ENCODE results near the gene TIGD7.
A peak's percentile ranks its signal among the peaks of the same experiment; 100 is the strongest.

Gene TIGD7, protein sequence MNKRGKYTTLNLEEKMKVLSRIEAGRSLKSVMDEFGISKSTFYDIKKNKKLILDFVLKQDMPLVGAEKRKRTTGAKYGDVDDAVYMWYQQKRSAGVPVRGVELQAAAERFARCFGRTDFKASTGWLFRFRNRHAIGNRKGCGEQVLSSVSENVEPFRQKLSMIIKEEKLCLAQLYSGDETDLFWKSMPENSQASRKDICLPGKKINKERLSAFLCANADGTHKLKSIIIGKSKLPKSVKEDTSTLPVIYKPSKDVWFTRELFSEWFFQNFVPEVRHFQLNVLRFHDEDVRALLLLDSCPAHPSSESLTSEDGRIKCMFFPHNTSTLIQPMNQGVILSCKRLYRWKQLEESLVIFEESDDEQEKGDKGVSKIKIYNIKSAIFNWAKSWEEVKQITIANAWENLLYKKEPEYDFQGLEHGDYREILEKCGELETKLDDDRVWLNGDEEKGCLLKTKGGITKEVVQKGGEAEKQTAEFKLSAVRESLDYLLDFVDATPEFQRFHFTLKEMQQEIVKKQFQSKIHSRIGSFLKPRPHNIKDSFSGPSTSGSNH

DNA sequence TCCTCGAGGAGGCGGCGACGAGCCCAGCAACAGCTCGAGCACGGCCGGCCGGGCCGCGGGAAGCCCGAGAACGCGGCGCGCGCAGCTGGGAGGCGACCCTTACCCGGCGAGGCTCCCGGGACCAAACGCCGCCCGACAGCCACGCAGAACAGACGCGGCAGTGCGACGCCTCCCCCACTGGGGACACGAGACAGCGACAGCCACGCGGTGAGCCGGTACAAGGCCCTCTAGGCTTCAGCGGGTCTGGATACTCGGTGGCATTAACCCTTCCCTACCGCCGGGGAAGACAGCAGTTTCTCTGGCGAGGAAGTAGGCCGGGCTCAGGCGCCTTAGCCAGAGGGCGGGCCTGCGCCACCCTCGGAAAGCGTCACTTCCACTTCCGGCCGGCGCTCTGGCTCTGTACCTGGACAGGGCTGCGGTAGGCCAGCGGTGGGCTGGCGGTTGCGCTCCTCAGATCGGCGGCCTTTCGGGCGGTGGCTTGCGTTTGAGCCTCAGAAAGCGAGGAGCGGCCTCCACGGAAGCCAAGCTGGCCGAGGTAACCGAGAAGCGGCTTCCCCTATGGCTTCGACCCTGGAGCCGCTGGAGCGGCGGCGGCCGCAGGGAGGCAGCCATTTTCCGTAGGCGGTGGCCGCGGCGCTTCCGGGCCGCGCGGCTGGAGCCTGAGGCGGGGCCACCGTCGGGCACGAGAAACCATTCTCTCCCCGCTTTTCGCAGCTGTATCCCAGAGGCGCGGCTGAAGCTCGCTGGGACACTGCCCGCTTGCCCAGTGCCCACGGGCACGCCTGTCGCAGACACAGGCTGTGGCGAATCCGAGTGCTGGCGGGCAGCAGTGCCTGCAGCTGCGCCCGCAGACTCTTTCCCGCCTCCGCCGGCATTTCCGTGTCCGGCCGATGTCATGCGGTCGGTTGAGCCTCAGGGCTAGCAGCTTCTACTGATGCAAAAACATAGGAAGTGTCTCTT, at the start of gene TIGD7, which contains the start of gene ZNF75A:
TIGD7 (minus strand) TSS at position 322 of the 960 bp plus-strand sequence. CDS start 4,816 bp downstream, outside the sequence.
ZNF75A (plus strand) TSS at position 389 of the 960 bp plus-strand sequence. CDS start 2,932 bp downstream, outside the sequence.
- peak; percentile 75 for DNase-seq

DNA sequence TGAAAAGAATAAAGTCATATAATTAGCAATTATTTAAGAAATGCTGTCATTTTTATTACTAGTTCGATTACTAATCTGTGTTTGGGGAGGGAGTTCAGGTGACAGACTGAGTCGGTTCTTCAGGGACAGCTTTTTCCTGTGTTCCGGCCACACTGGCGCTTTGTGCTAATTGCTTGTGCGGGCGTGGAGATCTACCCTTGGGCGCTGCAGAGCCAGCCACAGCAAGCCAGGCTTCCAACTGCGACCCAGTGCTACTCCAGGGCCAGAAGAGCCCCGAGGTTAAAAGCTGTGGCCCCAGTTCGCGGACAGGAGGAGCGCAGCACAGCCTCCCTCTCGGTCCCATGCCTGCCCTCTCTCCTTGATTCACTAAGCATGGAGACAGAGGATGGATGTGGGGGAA, 43.9 kb upstream of the TIGD7 start:
- DNase-seq = no peak

DNA sequence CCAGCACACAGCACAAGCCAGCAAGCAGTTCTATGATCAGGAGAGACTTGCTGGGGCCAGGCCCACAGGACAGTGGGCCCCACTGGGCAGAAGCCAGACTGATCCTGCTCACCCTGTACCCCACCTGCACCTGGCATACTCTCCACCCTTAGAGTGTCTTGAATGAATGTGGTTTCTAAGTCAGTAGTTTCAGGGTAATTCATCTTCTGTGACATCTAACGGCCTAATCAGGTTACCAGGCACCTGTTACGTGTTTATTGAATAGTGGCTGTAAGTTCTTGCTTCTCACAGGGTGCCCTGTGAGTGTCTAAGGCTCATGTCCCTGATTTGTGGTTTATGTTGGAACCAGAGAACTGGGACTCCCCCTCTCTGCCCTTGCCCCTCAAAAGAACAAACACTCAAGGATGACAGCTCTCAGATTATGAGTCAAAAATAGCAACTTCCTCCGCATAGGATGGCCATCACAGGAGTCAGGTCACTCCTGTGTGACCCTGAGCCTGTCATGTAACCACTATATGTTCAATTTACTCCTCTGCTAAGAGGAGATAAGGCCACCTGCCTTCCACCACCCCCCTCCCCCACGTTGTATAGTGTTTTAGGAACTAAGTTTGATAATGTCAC, 43.4 kb upstream of the TIGD7 start:
- DNase-seq = no peak

DNA sequence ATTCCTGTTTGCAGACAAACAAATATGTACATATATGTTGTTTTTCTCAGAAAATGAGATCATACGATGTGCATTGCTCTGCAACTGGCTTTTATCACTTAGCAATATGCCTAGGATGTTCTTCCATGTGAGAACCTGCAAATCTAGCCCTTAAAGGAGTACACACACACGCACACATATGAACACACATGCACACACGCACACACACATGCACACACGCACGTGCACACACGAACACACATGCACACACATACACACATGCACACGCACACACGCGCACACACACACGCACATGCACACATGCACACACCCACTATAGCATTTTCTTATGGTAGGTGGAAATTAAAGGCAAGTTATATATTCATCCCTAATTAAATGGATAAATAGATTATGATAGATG, 42.4 kb upstream of the TIGD7 start:
- DNase-seq = no peak

DNA sequence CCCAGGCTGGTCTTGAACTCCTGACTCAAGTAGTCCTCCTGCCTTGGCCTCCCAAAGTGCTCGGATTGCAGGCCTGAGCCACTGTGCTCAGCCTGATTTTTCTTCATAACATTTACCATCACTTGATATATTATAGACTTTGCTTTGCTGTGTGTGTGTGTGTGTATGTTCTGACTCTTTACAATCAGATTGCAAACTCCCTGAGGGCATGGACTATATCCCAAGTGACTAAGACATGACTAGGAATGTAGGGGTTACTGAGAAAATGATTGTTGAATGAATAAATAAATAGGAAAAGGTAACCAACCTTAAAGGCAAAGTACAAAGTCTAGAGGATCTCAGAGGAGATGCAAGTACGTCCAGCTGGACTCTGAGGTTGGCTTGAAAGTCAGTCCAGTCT, 40.8 kb upstream of the TIGD7 start:
- DNase-seq = no peak

DNA sequence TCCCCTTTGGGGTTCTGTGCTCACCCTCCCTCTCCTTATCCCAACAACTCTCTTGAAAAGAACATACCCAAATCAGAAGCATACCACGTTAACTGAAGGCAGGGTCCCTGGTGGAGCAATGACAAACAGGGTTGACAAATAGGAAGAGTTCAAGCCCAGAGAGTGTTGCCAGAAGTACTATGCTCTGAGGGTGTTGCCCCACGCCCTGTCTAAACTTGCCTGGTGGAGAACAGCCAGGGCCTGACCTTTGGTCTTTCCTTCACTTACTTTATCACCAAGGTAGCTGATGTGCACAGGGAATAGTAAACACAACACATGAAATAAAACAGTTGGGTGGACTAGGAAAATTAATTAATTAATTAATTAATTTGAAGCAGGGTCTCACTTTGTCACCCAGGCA, 23.4 kb upstream of the TIGD7 start:
- no peak for DNase-seq

DNA sequence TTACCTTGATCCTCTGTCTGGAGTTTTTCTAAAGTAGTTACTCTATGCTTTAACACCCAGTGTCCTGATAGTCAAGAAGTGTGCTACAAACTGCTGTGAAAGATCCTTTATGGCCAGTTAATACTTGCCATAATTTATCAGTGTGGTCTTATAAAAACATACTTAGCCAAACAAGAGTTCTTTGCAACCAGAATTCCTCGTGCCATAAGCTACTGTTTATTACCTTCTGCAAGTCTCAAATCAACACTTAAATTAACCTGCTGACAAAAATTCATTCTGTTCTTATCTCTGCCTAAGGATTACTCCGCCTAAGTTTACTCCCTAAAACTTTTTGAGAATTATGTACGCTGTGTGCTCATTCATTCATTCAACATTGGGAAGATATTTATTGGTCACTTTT, 22.9 kb upstream of the TIGD7 start:
- DNase-seq = no peak

DNA sequence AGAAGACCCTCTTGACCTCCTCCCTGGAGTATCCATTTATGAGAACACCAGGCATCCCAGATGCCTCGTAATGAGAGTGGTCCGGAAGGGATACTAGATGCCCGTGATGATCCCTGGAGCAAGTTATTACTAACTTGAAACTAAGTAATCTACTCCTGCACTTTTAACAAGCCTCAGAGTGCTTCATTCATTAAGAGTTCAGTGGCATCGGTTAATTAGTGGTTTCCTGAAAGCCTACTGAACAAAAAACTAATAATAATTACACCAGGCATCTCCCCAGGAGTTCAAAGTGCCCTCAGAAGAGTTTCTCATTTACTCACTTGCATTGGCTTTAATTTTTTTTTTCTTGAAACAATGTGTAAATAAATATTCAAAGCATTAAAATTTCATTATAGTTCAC, 22.3 kb upstream of the TIGD7 start:
- no peak for DNase-seq

DNA sequence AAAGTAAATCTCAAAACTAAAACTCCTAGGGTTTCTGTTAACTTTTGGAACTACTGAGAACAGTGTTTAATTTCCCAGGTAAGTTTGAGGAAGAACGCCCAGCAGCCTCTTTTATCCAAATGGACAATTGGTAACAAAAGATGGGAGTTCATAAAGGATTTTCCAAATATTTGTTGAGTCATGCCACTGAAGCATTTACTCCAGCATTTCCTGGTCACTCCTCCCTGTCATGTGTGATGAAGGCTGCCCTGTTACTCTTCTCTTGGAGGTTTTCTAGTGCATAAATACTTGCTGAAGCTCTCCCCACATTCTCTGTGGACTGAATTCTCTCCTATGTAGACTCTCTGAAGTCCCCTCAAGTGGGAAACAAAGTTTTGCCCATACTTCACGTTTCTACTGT, 16.6 kb upstream of the TIGD7 start:
- DNase-seq = no peak

DNA sequence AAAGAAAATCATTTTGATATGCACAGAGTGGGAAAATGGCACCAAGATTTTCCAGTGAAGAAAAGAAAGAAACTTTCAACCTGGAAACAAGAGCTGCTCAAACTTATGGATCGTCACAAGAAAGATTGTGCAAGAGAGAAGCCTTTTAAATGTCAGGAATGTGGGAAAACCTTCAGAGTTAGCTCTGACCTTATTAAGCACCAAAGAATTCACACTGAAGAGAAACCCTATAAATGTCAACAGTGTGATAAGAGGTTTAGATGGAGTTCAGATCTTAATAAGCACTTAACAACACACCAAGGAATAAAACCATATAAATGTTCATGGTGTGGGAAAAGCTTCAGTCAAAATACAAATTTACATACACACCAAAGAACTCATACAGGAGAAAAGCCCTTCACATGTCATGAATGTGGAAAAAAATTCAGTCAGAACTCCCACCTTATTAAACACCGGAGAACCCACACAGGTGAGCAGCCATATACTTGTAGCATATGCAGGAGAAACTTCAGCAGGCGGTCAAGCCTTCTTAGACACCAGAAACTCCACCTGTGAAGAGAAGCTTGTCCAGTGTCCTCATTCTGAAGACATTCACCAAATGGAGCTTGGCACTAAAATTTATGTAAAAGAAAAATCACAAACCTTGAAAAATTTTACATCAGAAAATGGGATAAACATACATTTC, 12.2 kb upstream of the TIGD7 start:
- DNase-seq = no peak

DNA sequence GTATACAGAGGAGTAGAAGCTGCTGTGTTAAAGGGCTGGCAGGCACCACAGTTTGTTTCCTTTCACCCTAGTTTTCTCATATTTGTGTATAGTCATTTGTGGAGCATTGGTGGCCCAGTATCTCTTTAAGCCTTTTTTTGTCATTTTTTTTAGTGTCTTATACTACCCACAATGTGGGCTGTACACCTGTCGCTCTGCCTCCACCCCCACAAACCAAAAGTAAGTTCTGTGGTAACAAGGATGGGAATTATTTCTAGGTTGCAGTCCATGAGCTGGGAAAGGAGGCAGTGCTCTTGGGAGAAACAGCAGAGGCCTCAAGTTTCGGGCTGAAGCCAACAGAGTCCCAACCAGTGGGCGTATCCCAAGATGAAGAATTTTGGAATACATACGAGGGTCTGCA, 6.3 kb upstream of the TIGD7 start:
- no peak for DNase-seq

DNA sequence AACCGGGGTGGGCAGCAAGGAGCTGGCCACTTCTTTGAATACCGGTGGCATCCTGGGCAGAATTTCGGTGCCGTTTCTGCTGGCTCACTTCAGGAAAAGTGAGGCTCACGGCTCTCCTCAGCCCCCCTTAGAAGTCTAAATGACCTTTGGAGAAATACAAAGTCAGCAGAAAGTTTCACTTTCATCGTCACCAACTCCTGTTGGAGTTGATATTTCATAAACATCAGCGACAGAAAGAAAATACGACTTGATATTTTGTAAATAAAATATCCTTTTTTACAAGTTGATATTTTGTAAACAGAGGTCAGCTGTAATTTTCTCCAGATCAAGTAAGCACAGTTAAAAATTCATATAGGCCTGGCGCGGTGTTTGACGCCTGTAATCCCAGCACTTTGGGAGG, 848 bp upstream of the TIGD7 start:
- no peak for DNase-seq

DNA sequence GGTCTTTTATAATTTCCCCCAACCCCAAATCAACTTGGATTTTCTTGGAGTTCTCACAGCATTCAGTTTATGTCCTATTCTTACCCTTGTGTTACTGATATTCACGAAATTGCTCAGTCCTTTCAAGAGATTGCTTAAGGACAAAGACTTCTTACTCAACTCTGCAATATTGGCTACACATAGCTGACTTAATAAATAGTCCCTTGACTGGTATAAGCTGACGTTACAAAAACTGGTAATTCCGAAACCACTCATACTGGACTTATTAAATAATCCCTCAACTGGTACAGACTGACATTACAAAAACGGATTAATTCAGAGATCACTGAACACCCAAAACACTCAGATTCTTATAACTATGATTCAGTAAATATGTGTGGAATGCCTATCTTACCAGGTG, 860 bp downstream of the TIGD7 start:
- DNase-seq = no peak

DNA sequence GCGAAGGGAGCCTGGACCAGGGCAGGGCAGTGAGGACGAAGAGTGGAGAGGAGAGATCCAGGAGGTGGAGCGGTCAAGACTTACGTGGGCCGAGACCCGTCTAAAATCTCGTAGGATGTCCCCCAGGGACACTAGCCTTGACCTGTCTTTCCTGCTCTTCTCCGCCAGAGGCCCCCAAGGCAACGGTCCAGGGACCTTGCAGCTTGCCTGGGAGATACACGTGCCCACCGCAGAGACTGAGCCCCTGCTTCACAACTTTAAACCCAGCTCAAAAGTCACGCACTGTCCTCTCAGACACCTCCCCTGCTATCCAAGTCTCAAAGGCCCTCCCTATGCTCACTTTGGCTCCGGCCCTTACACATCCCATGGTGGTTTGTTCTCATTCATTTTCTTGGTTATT, 9.4 kb downstream of the TIGD7 start:
- DNase-seq = no peak

DNA sequence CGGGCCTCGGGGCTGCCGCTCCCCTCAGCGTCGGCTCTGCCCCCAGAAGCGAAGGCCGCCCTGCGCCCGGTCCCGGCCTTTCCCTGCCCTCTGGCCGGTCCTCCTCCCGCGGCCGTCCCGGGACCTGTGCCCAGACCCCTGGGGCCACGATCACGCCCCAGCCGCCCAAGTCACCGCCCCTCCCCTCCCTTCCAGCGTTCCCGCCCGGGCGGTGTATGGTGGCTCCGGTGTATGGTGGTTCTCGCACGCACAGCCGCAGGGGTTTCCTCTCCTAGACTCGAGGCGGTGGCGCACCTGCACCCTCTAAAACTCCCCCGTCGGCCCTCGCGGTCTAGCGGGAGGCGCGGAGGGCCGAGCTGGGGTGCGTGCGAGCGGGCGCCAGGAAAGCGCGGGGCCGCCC, 10.0 kb downstream of the TIGD7 start:
- no peak for DNase-seq

DNA sequence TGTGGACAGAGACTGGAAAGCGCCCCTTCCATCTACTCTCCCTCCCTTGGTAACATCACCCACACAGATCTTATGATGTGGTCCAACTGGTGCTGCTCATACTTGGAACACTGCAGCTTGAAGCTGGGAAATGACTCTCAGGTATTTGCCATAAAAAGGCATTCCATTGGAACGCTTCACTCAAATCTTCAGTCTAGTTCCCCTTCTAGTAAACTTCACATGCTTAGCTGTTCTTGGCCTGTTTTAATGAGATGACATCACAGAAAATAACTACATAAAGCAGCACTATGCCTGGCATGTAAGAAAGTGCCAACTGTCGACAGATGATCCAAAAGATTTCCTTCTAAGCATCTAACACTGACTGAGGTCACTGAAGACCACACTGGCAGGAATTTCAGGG, 12.6 kb downstream of the TIGD7 start:
- no peak for DNase-seq

DNA sequence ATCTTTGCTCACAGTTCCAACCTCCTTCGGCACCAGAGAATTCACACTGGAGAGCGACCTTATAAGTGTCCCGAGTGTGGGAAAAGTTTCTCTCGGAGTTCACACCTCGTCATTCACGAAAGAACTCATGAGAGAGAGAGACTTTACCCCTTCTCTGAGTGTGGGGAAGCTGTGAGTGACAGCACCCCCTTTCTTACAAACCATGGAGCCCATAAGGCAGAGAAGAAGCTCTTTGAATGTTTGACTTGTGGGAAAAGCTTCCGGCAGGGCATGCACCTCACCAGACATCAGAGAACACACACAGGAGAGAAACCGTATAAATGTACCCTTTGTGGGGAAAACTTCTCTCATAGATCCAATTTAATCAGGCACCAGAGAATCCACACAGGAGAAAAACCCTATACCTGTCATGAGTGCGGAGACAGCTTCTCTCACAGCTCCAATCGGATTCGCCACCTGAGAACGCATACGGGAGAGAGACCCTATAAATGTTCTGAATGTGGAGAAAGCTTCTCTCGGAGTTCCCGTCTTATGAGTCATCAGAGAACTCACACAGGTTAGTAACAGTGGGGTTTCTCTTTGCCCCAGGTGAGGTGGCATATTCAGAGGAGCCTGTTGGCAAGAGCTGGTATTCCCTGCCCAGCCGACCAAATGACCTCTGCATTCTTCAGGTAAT, 15.1 kb downstream of the TIGD7 start:
- no peak for DNase-seq

DNA sequence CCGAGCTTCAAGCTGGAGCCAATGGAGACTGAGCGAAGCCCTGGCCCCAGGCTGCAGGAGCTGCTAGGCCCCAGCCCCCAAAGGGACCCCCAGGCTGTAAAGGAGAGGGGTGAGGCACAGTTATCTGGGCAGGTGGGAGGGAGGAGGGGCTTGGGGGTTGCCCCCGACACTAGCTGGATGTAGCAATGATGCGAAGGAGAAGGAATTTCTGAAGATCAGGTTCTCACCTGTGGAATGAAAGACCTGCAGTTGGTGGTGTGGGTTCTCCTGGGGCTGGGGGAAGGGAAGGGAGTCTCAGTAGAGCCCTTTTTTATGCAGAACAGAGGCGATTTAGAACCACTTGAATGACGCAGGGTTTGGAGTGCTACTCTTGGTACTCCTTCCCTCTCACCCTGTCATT, 20.1 kb downstream of the TIGD7 start:
- DNase-seq = no peak

DNA sequence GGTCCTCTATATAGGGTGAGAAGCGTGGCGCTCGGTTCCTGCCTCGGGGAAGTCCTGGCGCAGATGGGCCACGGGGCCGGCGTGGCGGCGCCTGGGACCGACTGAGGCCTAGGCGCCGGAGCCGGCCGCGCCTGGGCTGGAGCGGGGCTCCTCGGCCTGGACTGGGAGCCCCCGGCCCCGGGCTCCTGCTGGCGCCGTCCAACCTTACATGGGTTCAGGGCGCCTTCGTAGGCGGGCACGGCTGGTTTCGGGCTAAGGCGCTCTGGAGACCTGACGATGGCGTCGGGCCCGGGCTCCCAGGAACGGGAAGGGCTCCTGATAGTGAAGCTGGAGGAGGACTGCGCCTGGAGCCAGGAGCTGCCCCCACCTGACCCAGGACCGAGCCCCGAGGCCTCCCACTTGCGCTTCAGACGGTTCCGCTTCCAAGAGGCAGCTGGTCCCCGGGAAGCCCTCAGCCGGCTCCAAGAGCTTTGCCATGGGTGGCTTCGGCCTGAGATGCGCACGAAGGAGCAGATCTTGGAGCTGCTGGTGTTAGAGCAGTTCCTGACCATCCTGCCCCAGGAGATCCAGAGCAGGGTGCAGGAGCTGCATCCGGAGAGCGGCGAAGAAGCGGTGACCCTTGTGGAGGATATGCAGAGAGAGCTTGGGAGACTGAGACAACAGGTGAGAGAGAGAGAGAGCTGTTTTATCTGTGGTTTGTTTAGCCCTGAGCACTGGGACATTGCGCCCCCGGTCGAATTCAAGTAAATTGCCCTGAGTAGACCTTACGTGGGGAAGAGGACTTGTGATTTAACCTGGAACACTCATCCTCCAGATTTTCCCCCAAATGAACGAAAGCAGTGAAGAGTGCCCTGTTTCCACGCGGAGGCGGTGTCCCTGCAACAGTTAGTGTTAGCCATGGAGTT, 21.4 kb downstream of the TIGD7 start:
- no peak for DNase-seq

DNA sequence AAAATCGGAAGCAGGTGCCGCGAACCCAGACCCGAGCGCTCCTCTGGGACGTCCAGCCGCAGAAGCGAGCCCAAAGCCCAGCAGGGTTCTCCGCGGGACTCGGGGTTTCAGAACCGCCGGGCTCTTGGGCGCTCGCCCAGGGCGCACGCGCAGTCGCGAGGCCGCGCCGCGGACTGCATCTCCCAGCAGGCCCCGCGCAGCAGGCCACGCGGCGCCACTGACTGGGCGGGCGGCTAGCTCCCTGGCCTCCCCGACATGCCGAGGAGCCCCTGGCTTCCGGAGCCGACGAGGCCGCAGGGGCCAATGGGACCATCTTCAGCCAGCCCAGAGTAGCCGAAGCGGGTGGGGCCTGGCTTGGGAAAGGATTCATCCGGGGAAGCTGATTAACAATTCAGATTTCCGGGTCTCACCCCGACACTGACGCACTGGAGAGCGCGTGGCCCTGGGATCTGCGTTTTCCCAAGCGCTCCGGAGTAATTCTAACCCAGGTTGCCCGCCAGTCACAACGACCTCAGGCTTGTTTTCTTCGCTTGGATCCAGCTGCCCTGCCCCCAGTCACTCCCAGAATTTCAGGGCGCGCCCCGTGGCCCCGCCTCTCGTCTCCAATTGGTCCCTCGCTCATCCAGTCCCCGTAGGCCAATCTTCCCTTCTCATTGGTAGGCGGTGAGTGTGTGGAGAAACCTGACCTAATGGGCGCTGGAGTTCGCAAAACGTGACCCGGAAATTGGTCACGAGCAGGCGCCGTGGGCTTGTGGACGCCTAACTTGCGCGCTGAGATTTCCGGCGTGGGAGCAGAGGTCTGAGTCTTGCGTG, 22.3 kb downstream of the TIGD7 start, which contains the start of gene ZNF263:
ZNF263 (plus strand) TSS at position 762 of the 813 bp plus-strand sequence. CDS start 328 bp downstream, outside the sequence.
- peak; percentile 92 for DNase-seq

All from DMS79 (cell line).